Measurements from ENCODE around the gene S100A1.
"Not testable (repeated sequence)": the region's sequence is repeated elsewhere in the genome, so short reads cannot be mapped to it uniquely, and the experiment has no call there.

S100A1 gene

GRCh38 chr1:153659656-153660055, 31.4 kb downstream of the S100A1 start:
- DNase-seq, result no peak

DNA sequence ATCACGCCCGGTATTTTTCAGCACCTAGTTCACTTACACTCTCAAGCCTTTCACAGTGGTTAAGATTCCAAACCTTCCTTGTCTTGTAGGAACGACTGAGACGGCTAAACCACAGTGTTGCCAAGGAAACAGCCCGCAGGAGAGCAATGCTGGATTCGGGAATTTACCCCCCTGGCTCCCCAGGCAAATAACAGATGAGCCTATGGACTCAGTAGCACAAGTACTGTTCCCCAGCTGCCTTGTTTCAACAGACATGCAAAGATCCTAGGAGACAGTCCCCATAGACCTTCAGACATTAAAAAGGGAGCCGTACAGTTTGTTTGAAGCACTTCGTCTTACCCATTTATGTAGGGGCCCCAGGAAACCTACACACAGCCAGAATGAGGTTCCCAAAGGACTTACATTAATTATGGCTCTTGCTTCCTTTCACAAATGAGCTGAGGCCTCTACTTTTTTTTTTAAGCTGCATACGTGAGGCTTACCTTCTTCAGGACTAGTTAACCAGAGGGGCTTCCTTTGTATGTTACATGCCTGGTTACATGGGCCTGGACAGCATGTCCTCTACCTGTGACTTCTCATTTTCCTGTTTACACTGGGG, 33.0 kb downstream of the S100A1 start:
- DNase-seq, result no peak

DNA sequence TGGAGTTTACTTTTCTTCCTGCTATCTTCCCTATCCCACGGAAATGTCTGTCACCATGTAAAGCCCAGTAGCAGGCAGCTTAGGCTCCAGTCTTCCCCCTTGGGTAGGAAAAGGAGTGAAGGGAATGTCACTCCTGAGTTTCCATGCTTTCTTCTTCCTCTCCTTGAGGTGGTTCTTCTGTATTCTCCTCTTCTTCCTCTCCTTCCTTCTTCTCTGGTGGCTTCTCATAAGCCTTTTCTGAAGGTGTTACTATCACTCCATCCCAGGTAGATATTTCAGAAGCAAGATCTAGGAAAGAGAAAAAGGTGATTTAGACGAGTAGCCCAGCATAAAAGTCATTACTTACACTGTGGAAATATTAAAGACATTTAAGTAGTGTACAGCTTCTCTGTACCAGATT, 34.0 kb downstream of the S100A1 start:
- DNase-seq, result no peak

- no peak for DNase-seq
Measured at GRCh38 chr1:153663211-153663610, 35.0 kb downstream of the S100A1 start.

DNA sequence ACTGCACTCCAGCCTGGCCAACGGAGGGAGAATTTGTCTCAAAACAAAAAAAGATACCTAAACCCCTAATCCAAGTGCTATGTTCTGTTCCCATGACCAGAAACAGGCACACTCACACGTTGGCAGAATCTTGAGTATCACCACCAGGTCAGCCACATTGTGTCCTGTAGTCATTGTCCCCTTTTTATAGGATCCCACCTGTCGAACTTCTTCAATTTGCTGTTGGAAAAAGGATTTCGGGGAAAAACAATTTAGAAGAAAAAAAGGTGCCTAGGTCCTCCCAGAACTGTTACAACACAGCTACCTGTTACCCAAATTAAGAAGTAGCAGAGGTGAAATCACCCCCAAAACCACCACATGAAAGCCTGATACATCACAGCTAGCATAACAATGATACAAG, 39.2 kb downstream of the S100A1 start:
- no peak for DNase-seq

GRCh38 chr1:153668672-153669071, 40.4 kb downstream of the S100A1 start:
- DNase-seq, result not testable (repeated sequence)

- DNase-seq, result no peak
Measured at GRCh38 chr1:153669606-153670005, 41.4 kb downstream of the S100A1 start.

DNA sequence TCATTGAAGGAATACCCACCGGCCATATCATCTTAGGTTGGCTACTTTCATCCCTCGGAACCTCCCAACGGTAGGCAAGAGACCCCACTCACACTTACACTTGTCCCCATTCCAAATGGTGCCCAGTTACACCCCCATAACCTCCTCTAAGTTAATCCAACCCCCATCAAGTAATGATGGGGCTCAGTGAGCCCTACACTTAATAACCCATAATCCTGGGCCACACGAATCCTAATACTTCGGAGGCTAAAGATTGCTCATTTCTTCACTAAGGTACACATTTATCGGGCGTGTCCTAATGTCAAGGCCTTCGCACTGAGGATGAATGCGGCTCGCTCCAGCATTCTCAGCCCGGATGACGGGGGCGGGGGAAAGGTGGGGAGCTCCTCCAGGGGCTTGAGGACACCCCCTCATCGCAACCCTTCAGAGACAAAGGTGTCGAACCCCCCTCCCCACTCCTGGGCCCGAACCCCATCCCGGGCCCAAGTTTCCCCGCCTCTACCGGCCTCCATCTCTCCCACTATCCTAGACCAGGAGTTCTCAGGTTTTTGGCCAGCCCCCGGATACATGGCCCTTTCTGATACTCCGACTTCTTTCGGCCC, 42.1 kb downstream of the S100A1 start:
- no peak for DNase-seq

DNA sequence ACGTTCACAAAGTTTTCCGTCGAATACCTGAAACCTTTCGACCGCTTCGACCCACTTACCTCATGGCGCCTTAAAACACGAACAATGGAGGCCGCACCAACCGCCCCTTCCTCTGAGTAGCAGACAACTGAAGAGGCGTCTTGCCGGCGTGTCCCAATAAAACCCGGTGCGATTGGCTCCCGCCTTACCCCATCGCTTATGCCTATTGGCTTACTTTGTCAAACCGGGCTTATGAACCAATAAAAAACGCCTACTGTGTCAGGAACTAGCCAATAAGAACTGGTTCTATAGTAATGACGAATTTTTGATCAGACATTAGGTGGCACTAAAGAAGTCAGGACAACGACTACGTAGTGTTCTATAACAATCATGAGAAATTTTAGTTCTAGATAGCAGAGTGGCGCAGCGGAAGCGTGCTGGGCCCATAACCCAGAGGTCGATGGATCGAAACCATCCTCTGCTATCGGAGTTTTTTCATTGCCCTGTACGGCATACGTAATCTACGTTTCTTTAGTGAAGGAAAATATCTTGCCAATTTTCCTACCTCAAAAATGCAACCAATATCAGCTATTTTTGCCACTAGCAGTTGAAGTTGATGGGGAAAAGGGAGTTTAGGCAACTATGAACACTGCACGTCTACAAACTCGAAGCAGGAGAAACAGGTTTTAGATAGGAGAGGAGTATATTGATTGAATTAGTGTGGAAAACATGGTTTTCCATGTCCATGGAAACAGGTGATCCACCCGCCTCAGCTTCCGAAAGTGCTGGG, 42.8 kb downstream of the S100A1 start, which contains the start of gene ILF2:
Gene ILF2, minus strand, starts transcription at position 135 of the 769 bp plus-strand sequence. Its CDS starts 71 bp downstream, at position 64.
- peak; percentile 100 for DNase-seq

- peak; percentile 90 for DNase-seq
Measured at GRCh38 chr1:153671628-153672353, 43.6 kb downstream of the S100A1 start.

DNA sequence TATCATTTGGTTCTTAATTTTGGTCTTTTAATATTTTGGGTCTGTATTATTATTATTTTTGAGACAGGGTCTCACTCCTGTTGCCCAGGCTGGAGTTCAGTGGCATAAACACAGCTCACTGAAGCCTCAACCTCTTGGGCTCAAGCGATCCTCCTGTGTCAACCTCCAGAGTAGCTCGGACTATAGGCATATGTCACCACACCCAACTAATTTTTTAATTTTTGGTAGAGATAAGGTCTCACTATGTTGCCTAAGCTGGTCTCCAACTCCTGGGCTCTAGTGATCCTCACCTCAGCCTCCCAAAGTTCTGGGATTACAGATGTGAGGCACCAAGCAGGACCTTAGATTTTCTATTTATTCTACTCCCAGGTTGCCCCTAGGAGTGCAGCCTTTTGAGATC, 45.3 kb downstream of the S100A1 start:
- no peak for DNase-seq

GRCh38 chr1:153677718-153678518, 49.7 kb downstream of the S100A1 start:
- DNase-seq, result peak; percentile 67

DNA sequence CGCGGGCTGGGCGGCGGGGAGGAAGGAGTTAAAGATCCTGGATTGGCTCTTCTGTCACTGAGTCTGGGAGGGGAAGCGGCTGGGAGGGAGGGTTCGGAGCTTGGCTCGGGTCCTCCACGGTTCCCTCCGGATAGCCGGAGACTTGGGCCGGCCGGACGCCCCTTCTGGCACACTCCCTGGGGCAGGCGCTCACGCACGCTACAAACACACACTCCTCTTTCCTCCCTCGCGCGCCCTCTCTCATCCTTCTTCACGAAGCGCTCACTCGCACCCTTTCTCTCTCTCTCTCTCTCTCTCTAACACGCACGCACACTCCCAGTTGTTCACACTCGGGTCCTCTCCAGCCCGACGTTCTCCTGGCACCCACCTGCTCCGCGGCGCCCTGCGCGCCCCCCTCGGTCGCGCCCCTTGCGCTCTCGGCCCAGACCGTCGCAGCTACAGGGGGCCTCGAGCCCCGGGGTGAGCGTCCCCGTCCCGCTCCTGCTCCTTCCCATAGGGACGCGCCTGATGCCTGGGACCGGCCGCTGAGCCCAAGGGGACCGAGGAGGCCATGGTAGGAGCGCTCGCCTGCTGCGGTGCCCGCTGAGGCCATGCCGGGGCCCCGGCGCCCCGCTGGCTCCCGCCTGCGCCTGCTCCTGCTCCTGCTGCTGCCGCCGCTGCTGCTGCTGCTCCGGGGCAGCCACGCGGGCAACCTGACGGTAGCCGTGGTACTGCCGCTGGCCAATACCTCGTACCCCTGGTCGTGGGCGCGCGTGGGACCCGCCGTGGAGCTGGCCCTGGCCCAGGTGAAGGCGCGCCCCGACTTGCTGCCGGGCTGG, 50.5 kb downstream of the S100A1 start, which contains the start of gene NPR1:
Gene NPR1, plus strand, starts transcription at position 170 of the 818 bp plus-strand sequence. Its CDS starts 421 bp downstream, at position 591.
- DNase-seq, result peak; percentile 30

DNA sequence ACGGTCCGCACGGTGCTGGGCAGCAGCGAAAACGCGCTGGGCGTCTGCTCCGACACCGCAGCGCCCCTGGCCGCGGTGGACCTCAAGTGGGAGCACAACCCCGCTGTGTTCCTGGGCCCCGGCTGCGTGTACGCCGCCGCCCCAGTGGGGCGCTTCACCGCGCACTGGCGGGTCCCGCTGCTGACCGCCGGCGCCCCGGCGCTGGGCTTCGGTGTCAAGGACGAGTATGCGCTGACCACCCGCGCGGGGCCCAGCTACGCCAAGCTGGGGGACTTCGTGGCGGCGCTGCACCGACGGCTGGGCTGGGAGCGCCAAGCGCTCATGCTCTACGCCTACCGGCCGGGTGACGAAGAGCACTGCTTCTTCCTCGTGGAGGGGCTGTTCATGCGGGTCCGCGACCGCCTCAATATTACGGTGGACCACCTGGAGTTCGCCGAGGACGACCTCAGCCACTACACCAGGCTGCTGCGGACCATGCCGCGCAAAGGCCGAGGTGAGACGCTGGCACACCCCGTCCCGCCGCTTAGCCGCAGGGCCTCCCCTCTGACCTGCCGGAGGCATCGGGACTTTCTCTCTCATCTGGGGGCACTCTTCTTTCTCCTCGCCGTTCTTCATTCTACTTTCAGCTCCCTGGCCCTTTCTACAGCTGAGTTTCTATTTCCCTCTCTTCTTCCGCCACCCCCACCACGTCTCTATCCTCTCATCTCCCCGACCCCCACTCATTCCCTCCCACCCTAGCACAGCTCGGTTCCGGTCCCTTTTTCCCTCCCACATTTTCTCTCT, 51.3 kb downstream of the S100A1 start:
- DNase-seq, result no peak

DNA sequence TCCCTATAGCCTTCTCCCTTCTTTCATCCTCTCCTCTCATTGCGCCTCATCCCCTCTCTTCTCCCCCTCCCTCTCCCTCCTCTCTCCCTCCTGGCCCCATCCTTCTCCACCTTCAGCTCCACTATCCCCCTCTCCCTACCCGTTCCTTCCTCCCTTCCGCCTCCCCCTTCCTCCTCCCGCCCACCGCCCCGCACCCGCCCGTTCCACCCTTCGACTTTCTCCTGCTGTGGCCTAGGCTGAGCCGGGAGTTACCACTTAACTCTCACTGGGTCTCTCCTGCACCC, 51.8 kb downstream of the S100A1 start:
- no peak for DNase-seq
